CD4-positive, alpha-beta T cell treated with Interleukin-15 for 1 hour (primary cell): ENCODE measurements around the gene CISH.

ENCODE experiments used
- DNase-seq: peaks from one replicate; pipeline ENCODE4 v3.0.0-alpha.2; 2020

Gene CISH

DNA sequence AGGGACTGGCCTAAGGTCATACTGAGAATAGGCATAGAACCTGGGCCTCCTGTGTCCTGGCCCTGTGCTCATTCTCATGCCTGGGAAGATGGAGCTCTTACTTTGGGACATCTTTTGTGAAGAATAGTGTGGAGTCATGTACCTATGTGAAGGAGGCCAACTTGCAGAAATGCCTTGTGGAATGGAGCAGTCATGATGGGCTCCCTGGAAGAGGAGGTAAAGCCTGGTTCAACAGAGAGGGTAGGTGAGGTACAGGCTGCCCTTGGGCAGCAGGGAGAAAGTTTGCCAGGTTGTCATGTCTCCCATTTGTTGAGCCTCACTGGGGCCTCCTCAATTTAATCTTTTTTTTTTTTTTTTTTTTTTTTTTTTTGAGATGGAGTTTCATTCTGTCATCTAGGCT is 23.5 kb upstream of the CISH start:
- no peak for DNase-seq

DNA sequence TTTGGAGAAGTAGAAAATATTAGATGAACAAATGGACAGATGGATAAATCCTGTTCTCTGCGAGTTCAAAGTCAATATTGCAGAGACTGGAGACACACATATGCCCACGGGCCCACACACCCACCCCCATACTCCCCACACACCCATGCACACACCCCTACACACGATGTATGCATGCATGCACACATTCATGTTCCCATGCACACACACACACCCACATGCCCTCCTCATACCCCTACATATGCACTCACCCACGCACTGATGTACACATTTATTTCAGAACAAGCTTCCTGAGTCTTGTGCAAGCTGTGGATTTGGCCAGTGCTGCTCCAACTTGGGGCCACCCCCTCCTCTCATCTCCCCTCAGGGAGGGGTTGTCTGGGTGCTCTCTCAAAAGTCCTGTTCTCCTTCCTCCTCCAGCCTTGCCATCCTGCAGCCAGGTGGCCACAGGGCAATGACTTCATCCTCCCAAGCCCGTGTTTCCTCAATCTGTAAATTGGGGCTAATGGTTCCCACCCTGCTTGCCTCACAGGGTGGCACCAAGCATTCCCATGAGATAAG is 21.7 kb upstream of the CISH start:
- DNase-seq, result no peak

DNA sequence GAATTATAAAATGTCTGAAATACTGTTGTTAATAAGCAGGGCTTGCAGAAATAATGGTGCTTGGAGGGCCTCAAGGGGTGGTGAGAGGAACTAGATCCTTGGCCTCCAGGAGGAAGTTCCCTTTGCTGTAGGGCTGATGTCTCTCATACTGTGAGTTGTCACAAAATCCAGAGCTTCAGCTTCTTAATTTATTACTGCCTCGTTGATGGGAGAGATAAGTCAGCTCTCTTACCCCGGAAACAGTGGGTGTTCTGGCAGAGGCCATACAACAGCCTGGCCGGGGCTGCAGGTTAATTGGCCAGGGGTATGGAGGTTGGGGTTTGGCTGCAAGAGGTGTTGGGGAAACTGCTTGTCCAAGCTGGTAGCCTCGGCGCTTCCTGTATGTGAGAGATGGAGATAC is 20.9 kb upstream of the CISH start:
- DNase-seq, result no peak

DNA sequence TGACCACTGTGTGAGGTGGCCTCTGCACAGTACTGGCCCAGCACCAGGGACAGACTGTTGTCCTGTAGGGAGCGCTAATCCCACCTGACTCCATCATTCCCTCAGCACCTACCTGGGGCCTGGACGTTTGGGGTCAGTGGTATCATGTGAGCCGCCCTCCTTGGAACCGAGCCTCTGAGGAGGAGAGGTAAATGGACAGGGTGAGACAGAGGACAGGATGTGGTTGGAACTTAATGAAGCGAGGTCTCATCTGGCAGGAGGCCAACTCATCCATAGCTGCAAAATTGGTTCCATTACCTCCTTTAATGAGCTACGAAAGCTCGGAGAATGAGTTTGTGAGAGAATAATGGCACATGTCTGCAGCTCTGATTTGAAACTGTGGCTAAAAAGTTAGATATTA is 19.3 kb upstream of the CISH start:
- DNase-seq, result no peak

DNA sequence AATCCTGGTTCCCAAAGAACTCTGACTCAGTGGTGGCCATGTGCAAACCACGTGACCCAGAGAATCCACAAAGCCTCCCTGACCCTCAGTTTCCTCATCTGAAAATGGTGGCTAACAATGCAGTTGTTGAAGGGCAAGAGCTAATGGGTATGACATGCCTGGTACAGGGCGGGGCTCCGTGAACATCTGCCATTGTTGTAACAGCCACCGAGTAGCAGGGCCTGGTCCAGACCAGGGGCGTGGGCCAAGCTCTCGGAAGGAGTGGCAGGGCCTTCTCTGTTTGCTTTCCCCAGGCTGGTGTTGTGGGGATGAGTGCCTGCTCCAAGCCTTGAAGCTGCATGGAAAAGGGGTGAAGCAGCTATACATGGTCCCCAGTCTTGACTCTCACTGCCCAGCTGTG is 18.8 kb upstream of the CISH start:
- no peak for DNase-seq

DNA sequence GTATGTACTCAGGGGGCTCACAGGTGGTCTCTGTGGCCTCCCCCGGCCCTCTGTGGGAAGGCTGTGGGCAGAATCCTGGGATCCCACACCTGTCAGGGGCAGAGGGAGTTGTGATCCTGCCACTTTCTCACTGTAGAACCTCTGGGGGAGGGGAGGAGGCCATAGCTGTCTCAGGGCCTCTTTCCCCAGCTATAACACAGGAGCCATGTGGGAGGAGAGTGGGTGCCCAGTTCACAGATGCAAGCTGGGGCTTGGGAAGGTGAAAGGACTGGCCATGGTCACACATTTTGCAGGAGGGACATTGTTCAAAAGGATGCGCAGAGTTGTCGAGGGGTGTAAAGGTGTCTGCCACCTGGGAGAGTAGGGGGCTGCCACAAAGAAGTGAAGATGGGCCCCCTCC is 17.0 kb upstream of the CISH start:
- no peak for DNase-seq

DNA sequence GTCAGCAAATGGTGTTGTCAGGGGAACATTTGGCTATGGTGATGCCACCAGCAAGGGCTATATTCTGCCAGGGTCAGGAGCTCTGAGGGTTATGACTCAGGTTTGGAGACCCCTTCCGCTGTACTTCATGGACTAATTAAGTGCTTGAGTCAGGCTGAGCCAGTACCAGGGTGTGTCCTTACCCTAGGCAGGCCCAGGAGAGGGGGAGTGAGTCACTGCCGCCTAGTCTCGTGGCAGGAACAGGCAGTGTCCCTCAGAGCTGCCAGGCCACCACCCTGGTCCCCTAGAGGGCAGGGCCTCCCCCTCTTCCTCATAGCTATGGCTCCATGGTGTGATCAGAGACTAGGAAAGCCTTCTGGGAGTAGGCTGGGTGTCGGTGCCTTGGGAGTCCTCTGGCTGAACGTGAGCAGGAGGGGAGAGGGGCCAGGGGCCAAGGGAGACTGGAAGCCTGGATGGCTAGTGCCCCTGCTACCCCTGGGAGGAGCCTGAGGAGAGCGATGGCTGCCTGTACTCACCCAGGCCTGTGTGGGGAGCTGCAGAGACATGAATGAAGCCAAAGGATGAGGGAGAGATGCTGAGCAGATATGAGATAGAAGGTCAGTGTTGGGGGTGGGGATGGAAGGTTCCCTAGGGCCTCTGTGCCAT is 16.0 kb upstream of the CISH start:
- peak; percentile 85 for DNase-seq

DNA sequence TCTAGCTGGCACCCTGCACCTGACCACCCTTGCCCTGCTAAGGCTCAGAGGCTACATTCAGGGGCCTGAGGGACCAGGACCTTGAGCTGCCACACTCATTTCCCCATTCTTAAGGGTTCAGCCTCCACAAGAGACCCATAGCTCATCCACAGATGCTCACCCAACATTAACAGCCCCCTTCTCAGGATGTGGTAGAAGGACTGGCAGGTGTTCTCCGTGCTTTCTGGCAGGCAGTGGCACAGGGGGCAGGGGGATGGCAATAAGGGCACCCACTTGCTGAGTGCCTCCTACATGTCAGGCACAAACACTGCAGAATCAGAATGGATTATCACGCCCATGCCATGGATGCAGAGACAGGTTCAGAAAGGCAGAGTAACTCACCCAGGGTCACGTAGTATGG is 14.8 kb upstream of the CISH start:
- DNase-seq, result no peak

DNA sequence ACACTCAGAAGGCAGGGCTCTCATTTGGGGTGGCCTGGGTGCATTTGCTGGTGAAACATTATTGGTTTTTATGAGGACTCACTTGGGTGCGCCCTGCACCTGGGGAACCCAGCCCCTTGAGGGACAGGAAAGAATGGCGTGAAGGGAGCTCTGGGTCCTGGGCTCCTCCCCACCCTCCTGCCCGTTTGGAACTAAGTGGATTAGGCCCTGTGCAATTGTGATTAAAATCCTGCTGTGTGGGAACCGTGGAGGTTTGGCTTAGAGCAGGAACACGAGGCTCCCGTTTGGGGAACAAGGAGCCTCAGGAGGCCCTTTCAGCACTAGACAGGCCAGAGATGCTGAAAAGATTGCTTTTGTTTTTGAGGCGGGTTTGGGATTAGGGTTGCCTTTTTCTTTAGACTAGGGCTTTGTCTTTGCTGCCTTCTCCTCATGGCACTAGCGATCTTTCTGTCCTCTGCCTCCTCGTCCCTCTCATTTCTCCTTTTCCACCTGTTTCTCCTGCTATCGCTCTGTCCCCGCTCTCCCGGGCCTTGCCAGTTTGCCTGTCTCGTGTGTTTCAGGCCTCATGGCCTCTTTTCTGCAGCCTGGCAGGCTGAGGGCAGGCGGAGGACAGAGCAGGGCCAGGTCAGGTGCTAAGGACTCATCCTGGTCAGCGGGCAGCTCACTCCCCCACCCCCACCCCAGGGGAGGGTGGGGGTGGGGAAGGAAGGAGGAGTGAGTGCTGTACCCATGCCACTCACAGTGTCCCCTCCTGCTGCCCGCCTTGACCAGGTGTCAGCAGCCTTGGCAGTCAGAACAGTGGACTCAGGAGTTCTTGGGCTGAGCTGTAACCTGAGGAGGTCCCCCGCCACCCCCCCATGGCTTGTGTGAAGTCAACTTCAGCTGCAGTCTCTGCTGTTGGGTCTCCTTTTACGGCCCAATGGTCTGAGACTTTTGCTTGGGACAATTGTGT is 13.9 kb upstream of the CISH start:
- DNase-seq, result no peak

DNA sequence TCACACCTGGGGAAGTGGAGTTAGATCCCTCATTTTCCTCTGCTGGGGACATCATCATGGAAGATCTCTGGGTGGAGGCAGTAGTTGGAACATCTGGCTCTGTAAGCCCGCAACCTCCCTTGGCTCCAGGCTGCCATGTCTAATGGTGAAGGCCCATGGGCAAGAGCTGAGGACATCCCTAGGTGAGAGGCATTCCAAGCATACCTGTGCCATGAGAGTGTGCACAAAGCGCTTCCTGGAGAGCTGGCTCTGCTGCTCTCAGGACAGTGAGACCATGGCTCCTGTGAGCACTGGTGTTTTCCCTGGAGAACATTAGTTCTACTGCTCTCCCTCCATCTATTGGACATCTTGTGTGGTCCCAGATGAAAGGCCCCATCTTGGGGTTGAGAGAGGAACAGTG is 13.1 kb upstream of the CISH start:
- DNase-seq, result no peak

DNA sequence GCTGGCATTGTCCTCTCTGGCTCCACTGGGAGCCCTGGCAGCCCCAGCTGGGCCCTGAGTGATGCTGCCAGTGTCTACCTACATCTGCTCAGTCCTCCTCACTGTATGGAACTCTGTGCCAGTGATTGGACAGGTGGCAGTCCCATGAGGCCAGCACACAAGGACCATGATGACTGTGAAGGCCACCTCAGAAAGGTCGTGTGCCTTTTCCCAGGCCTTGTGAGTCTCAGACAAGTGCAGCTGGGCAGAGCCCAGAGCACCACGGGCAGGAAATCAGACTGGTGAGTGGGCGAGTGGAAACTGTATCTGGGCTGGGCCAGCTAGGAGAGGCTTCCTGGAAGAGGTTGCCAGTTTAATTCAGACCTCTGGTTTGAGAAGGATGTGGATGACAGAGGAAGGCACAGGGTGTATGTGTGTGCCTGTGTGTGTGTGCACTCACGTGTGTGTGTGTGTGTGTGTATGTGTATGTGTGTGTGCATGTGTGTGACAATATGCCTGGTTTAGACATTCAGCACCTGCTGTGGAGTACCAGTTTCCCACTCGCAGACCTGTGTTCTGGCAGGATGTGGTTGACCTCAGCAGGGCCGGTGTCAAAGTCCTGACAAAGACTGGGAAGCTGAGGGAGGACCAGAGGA is 12.4 kb upstream of the CISH start:
- DNase-seq, result peak; percentile 37

DNA sequence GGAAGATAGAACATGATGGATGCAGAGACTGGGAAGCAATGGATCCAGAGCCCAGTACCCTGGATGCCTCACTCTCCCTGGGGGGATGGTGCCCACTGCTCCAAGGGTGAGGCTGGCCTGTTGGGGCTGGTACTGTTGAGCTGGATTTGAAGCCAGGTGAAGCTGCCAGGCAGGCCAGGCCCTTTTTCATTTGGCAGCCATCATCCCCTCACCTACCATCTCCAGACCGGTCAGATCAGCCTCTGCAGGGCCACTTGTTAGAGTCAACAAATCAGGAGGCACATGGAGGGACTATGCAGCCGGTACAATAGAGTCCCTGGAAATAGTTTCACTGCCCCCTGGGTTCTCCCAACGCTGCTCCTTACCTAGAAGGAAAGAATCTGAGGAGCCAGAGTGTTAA is 11.3 kb upstream of the CISH start:
- DNase-seq, result no peak

DNA sequence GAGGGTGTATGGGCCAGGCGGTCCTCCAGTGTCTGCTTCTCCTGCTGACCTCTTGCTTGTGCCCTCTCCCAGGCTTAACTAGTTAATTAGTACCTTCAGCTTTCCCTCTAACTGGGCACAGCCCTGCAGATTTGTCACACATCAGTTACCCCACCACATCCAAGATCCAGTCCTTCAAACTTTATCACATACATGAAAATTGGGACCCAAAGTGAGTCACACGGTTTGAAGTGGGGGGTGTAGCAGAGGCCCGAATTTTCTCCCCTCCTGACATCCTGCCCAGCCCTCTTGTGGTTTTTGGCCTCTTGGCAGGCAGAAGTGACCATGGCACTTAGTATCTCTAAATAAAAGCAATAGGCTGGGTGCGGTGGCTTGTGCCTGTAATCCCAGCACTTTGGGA is 9.2 kb upstream of the CISH start:
- peak; percentile 47 for DNase-seq

DNA sequence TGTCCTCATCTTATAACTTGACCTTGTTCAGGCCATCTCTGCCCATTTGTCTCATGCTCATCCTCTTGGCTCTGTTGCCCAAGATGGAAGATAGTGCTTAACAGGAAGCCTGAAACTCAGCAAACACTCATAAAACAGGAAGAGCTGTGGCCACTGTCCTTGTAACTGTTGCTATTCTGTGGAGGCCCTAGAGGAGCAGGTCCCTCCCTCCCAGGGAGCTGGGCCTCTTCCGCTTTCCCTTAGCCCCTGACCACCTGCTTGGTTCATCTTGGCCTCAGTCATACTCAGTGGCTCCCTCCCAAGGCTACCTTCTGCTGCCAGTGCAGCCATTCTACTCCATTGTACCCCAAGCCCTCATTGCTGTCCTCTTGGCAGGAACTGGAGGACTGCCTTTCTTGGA is 8.8 kb upstream of the CISH start:
- DNase-seq, result peak; percentile 71

DNA sequence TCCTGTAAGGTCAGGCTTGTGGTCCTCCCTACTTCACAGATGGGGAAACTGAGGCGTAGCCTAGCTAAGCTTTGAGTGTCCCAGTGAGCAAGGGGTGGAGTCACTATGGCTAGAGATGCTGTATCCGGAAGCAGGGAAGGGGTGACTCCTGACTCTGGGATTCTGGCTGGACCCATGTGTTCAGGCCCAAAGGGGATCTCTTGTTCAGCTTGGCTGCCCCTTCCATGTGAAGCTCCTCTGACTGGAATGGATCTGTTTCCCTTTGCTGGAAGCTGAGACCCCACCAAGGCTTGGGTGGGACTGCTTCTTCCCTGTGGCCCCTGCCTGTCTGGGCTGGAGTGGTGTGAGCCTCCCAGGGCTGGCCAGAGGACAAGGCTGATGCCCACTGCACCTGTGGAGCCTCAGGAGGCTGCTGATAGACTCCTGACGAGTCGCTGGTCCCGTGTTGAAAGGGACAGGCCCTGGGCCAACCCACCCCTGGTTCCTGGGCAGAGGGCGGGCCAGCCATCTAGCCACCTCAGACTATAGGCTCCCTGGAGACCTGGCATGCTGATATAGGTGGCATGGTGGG is 6.4 kb upstream of the CISH start:
- no peak for DNase-seq

DNA sequence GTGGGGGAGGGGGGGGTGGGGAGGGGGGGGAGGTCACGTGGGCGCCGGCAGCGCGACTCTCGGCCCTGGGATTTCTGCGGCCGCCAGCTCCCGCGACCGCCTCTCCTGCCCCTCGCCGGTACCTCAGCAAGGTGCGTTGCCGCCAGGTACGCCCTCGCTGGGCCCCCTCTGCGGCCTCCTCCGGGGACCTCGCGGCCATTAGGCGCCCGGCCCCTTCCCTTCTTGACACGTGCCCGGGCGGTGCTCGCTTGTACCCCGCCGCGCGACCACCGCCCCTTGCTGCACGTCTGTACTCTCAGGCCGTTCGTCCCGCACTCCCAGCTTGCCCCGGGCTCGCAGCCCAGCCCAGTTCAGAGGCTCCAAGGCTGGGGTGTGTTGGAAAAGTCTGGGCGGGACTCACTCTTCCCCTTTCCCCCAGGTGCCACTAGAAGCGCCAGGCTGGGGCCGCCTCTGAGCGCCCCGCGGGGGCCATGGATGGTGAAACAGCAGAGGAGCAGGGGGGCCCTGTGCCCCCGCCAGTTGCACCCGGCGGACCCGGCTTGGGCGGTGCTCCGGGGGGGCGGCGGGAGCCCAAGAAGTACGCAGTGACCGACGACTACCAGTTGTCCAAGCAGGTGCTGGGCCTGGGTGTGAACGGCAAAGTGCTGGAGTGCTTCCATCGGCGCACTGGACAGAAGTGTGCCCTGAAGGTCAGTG is 5.7 kb upstream of the CISH start, which contains the start of gene MAPKAPK3:
Gene MAPKAPK3 (plus strand): TSS at position 56 of the 696 bp plus-strand sequence. CDS start 415 bp downstream, at position 471.
- DNase-seq, result peak; percentile 36

DNA sequence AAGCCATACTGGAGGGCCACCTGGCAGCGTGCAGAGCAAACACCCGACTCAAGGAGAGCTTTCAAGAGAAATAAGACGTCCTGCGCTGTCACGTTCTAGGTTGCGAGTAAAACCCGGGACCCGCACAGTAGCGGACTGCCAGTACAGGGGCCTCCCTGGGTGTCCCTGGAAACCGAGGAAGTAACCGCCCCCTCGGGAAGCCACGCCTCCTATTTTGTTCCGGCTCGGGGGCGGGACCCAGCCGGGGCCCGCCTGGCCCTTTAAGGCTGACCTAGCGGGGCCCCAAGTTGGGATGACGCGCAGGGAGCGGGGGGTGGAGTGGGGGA is 5.2 kb upstream of the CISH start:
- peak; percentile 94 for DNase-seq

DNA sequence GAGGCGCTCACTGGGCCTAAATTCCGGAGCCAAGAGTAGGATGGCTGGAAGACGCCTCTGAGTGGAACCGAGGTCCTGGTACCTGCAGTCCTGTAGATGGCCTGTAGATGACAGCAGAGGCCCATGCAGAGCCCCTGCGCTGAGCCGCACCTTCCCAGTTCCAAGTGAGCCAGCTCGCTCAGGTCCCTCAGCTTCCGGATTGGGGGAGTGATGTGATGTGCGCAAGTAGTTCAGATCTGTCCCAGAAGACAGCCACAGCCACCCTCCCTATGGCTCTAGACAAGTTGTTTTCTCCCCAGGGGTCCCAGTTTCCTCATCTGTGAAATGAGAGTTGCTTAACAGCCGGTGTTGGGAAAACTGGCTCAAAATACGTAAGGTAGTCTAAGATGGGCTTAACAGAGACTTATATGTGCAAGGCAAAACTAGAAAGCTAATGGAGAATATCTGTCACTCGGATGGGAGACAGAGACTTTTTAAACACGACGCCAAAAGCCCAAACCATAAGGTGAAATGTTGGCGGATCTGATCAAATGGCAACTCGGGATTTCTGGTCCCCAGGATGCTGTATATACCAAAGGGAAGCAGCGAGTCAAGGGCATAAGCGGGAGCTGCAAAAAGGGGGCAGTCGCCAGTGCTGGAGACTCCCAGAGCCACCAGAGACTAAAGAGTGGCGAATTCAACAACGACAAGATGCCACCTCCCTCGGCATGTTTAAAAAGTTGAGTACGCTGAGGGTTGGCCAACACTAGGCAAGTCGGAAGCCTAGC is 4.6 kb upstream of the CISH start:
- peak; percentile 83 for DNase-seq

DNA sequence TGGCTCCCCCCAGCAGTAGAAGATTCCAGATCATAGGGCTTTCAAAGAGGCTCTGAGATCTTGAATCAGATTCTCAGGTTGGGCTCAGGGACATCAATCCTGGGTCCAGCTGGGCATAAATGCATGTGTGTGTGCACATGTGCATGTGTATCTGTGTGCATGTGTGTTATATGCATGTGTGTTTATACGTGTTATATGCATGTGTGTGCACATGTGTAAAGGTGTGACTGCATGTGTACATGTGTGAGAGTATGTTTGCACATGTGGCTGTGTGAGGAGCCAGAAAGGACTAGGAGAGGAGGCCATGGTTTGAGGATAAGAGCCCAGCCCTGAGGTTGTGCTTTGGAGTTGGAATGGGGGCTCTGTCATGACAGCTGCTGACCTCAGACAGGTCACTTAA is 3.6 kb upstream of the CISH start:
- DNase-seq, result no peak

DNA sequence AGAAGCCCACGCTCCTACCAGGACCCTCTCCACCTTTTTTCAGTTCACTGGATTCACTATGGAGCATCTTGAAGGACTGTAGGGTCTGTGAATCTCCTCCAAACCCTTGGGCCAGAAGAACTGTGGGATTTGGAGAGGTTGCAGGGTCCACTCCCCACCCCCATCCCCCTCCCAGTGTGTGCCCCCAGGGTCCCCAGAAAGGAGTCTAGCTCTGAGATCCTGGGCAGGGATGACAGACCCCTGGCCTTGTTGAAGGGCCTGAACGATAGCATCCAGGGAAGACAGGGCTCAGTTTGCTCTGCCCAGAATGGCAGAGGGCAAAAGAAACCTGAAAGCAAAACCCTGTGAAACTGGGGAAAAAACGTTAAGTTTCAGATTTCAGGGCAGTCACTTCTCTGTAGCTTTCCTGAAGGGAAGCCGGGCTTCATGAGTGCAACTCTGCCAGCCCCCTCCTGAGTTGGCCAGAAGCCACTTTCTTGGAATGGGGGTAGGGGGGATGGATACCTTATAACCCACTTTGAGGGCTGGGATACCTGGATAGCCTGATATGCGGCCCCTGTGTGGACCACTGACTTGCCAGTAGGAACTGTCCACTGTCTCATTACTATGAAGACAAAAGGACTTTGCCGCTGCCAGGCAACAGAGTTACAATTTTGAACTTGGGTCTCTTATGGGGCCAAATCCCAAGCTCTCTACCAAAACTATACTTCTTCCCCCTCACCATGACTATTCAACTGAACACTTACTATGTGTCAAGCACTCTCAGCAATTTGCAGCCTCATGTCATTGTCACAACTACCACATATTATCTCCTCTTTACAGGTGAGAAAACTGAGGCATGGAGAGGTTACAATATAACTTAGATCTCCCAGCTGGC is 1.6 kb upstream of the CISH start:
- DNase-seq, result no peak
